HL-60 (cell line): Measurements from ENCODE around the gene BEX4.

Experiments used
- GABPA ChIP-seq: IDR thresholded peaks from 2 replicates; pipeline ENCODE4 v1.6.1; 2012; ENCODE audit warnings: low read depth
- POLR2AphosphoS5 ChIP-seq: IDR thresholded peaks from 2 replicates; pipeline ENCODE4 v1.6.1; 2012; ENCODE audit warnings: low read depth
- SPI1 ChIP-seq: IDR thresholded peaks from 2 replicates; pipeline ENCODE4 v1.6.1; 2012; ENCODE audit warnings: low read depth, mild to moderate bottlenecking, borderline replicate concordance
- TF ChIP-seq, protein P1 (sequence below): IDR thresholded peaks from one replicate; pipeline ENCODE4 v1.5.1; 2011; ENCODE audit warnings: low read length, control low read depth, inconsistent platforms; ENCODE audit not compliant: insufficient read depth
- TF ChIP-seq, protein P2 (sequence below): IDR thresholded peaks from 2 replicates; pipeline ENCODE4 v1.6.1; 2012; ENCODE audit warnings: low read depth; ENCODE audit not compliant: insufficient replicate concordance

GRCh38 chrX:103253608-103254007 lies 38.7 kb downstream of the BEX4 start:
- TF ChIP-seq, protein P1, sequence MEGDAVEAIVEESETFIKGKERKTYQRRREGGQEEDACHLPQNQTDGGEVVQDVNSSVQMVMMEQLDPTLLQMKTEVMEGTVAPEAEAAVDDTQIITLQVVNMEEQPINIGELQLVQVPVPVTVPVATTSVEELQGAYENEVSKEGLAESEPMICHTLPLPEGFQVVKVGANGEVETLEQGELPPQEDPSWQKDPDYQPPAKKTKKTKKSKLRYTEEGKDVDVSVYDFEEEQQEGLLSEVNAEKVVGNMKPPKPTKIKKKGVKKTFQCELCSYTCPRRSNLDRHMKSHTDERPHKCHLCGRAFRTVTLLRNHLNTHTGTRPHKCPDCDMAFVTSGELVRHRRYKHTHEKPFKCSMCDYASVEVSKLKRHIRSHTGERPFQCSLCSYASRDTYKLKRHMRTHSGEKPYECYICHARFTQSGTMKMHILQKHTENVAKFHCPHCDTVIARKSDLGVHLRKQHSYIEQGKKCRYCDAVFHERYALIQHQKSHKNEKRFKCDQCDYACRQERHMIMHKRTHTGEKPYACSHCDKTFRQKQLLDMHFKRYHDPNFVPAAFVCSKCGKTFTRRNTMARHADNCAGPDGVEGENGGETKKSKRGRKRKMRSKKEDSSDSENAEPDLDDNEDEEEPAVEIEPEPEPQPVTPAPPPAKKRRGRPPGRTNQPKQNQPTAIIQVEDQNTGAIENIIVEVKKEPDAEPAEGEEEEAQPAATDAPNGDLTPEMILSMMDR, result no peak
- TF ChIP-seq GABPA (no peak), SPI1 (no peak), POLR2AphosphoS5 (no peak)
- TF ChIP-seq, protein P2, sequence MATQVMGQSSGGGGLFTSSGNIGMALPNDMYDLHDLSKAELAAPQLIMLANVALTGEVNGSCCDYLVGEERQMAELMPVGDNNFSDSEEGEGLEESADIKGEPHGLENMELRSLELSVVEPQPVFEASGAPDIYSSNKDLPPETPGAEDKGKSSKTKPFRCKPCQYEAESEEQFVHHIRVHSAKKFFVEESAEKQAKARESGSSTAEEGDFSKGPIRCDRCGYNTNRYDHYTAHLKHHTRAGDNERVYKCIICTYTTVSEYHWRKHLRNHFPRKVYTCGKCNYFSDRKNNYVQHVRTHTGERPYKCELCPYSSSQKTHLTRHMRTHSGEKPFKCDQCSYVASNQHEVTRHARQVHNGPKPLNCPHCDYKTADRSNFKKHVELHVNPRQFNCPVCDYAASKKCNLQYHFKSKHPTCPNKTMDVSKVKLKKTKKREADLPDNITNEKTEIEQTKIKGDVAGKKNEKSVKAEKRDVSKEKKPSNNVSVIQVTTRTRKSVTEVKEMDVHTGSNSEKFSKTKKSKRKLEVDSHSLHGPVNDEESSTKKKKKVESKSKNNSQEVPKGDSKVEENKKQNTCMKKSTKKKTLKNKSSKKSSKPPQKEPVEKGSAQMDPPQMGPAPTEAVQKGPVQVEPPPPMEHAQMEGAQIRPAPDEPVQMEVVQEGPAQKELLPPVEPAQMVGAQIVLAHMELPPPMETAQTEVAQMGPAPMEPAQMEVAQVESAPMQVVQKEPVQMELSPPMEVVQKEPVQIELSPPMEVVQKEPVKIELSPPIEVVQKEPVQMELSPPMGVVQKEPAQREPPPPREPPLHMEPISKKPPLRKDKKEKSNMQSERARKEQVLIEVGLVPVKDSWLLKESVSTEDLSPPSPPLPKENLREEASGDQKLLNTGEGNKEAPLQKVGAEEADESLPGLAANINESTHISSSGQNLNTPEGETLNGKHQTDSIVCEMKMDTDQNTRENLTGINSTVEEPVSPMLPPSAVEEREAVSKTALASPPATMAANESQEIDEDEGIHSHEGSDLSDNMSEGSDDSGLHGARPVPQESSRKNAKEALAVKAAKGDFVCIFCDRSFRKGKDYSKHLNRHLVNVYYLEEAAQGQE, result no peak
